Kasumi-1 (cell line): ENCODE results near the gene CD93.

Experiments used
- DNase-seq, 2 experiments: peaks; one replicate each; lab custom pipeline; 2025; lab: John Stamatoyannopoulos, UW

CD93 gene

GRCh38 chr20:23060629-23061028, 25.5 kb downstream of the CD93 start:
- no peak for DNase-seq

- DNase-seq, result peak; percentile 10 to 24
Observed at GRCh38 chr20:23059846-23060245, 26.3 kb downstream of the CD93 start.

- DNase-seq, result no peak
Observed at GRCh38 chr20:23059001-23059400, 27.1 kb downstream of the CD93 start.

- DNase-seq, result no peak
Observed at GRCh38 chr20:23058240-23058639, 27.9 kb downstream of the CD93 start.

- no peak for DNase-seq
Observed at GRCh38 chr20:23052904-23053303, 33.2 kb downstream of the CD93 start.

- peak; percentile 84 to 85 for DNase-seq
Observed at GRCh38 chr20:23050847-23051627, 35.1 kb downstream of the CD93 start.

- no peak for DNase-seq
Observed at GRCh38 chr20:23050076-23050838, 35.9 kb downstream of the CD93 start.

- DNase-seq, result peak; percentile 19 to 34
Observed at GRCh38 chr20:23049201-23050075, 36.7 kb downstream of the CD93 start, which contains the start of gene THBD. THBD (minus strand) TSS chr20:23049672; CDS start chr20:23049504, 168 bp downstream.

- DNase-seq, result peak; percentile 53 to 74
Observed at GRCh38 chr20:23048283-23049200, 37.6 kb downstream of the CD93 start.

- DNase-seq, result no peak
Observed at GRCh38 chr20:23047738-23048214, 38.3 kb downstream of the CD93 start.

- no peak for DNase-seq
Observed at GRCh38 chr20:23047001-23047737, 39.0 kb downstream of the CD93 start.

GRCh38 chr20:23046431-23046830, 39.7 kb downstream of the CD93 start:
- no peak for DNase-seq

GRCh38 chr20:23043376-23043775, 42.7 kb downstream of the CD93 start:
- DNase-seq, result no peak

GRCh38 chr20:23042270-23042669, 43.9 kb downstream of the CD93 start:
- no peak for DNase-seq

- DNase-seq, result no peak
Observed at GRCh38 chr20:23039885-23040508, 46.1 kb downstream of the CD93 start.

GRCh38 chr20:23039136-23039875, 46.8 kb downstream of the CD93 start:
- no peak for DNase-seq

- no peak for DNase-seq
Observed at GRCh38 chr20:23037017-23037481, 49.1 kb downstream of the CD93 start.

GRCh38 chr20:23036371-23036770, 49.8 kb downstream of the CD93 start:
- no peak for DNase-seq

GRCh38 chr20:23035731-23036130, 50.4 kb downstream of the CD93 start:
- no peak for DNase-seq
